Stimulated activated CD4-positive, alpha-beta T cell treated with anti-CD3 and anti-CD28 coated beads, Interleukin-1b, Interleukin-23, amount 100 ng/mL, for 4 hours (primary cell): Measurements from ENCODE around the gene GTPBP4.
"Not testable (repeated sequence)": the region's sequence is repeated elsewhere in the genome, so short reads cannot be mapped to it uniquely, and the experiment has no call there.

Experiments
- DNase-seq, 2 donors: peaks; one replicate each; pipeline ENCODE4 v3.0.0-alpha.2; 2020; ENCODE audit warnings: low read depth in 2 of 2

Gene GTPBP4

GRCh38 chr10:988667-989545 is 672 bp downstream of the GTPBP4 start:
- DNase-seq: peak; percentile 14 to 23

GRCh38 chr10:990808-991207 is 2.6 kb downstream of the GTPBP4 start:
- no peak for DNase-seq

- DNase-seq: no peak
These were observed 4.2 kb downstream of the GTPBP4 start for GRCh38 chr10:992467-992866.

- no peak for DNase-seq
These were observed 4.6 kb downstream of the GTPBP4 start for GRCh38 chr10:992871-993270.

GRCh38 chr10:994836-995558 is 6.8 kb downstream of the GTPBP4 start:
- DNase-seq: no peak

- no peak for DNase-seq
These were observed 7.3 kb downstream of the GTPBP4 start for GRCh38 chr10:995559-995926.

GRCh38 chr10:996031-996430 is 7.8 kb downstream of the GTPBP4 start:
- no peak for DNase-seq

GRCh38 chr10:997266-998022 is 9.2 kb downstream of the GTPBP4 start:
- no peak for DNase-seq

GRCh38 chr10:1002425-1003006 is 14.3 kb downstream of the GTPBP4 start:
- DNase-seq: no peak

- DNase-seq: no peak
These were observed 15.8 kb downstream of the GTPBP4 start for GRCh38 chr10:1003884-1004670.

GRCh38 chr10:1006573-1006972 is 18.3 kb downstream of the GTPBP4 start:
- DNase-seq: no peak

GRCh38 chr10:1007583-1007982 is 19.3 kb downstream of the GTPBP4 start:
- DNase-seq: no peak

GRCh38 chr10:1009071-1009494 is 20.8 kb downstream of the GTPBP4 start:
- no peak for DNase-seq

GRCh38 chr10:1009947-1010346 is 21.7 kb downstream of the GTPBP4 start:
- not testable (repeated sequence) for DNase-seq

GRCh38 chr10:1010703-1011102 is 22.5 kb downstream of the GTPBP4 start:
- DNase-seq: no peak

GRCh38 chr10:1011696-1012095 is 23.5 kb downstream of the GTPBP4 start:
- DNase-seq: no peak

GRCh38 chr10:1015688-1016087 is 27.5 kb downstream of the GTPBP4 start:
- no peak for DNase-seq

GRCh38 chr10:1019362-1019761 is 31.1 kb downstream of the GTPBP4 start:
- no peak for DNase-seq

GRCh38 chr10:1020460-1020859 is 32.2 kb downstream of the GTPBP4 start:
- no peak for DNase-seq

- DNase-seq: no peak
These were observed 32.7 kb downstream of the GTPBP4 start for GRCh38 chr10:1020958-1021357.

GRCh38 chr10:1022413-1022812 is 34.2 kb downstream of the GTPBP4 start:
- DNase-seq: no peak
